ENCODE results near the gene CYP2B6.

DNA sequence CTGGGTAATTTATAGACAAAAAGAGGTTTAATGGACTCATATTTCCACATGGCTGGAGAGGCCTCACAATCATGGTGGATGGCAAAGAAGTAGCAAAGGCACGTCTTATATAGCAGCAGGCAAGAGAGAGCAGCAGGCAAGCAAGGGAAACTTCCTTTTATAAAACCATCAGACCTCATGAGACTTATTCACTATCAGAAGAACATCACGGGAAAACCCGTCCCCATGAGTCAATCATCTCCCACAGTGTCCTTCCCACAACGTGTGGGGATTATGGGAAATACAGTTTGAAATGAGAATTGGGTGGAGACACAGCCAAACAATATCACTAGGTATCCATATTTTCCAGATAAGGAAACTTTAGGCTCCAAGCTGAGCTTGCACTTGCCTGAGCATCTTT lies 9.5 kb upstream of the CYP2B6 start:
- TF ChIP-seq, protein P1, sequence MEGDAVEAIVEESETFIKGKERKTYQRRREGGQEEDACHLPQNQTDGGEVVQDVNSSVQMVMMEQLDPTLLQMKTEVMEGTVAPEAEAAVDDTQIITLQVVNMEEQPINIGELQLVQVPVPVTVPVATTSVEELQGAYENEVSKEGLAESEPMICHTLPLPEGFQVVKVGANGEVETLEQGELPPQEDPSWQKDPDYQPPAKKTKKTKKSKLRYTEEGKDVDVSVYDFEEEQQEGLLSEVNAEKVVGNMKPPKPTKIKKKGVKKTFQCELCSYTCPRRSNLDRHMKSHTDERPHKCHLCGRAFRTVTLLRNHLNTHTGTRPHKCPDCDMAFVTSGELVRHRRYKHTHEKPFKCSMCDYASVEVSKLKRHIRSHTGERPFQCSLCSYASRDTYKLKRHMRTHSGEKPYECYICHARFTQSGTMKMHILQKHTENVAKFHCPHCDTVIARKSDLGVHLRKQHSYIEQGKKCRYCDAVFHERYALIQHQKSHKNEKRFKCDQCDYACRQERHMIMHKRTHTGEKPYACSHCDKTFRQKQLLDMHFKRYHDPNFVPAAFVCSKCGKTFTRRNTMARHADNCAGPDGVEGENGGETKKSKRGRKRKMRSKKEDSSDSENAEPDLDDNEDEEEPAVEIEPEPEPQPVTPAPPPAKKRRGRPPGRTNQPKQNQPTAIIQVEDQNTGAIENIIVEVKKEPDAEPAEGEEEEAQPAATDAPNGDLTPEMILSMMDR (IDR thresholded peaks at IDR 0.05), result no peak
- no peak for TF ChIP-seq POLR2A (IDR thresholded peaks at IDR 0.05)

Measured in stomach (tissue), 4 donors.